ENCODE measurements around the gene PTPRD. TPM values are rescaled to one million over a fixed set of nuclear protein-coding genes. Genes with fewer than 3 reads are reported as not detected.

Gene PTPRD
- total RNA-seq, 1 experiment from 2014 or later, result 70.1 TPM

DNA sequence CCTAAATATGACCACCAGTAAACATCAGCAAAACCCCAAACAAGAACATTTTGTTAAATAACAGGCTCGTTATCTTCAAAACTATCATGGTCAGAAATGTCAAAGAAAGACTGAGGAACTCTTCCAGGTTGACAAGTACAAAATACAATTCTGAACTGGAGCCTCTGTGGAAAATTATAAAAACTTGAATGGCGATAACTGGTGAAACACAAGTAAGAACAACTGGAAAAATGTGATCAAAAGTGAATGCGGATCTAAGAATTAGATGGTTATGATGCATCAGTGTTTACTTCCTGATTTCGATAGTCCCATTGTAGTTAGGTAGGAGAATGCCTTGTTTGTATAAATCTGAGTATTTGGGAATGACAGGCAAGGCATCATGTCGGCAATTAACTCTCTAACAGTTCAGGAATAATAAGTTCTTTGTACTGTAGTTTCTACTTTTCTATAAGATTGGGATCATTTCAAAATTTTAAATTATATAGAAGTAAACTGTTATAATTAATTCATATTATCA lies 2073.1 kb downstream of the PTPRD start:
- no peaks in the 10 kb centered on the region for H3K36me3 Mint-ChIP-seq (ENCODE audit: insufficient read depth, unreplicated experiment)
- POLR2A ChIA-PET, result no interaction called here

GRCh38 chr9:8536845-8537244 lies 2076.0 kb downstream of the PTPRD start:
- H3K36me3 Mint-ChIP-seq (ENCODE audit: insufficient read depth, unreplicated experiment), result no peaks in the 10 kb centered on the region
- no peak overlapping the region for H3K4me3 Mint-ChIP-seq (ENCODE audit: unreplicated experiment)
- CTCF ChIA-PET, result no interaction called here
- POLR2A ChIA-PET, result no interaction called here
- no TSS peak for BruUV-seq (replicated peaks)
- H3K27ac Mint-ChIP-seq (ENCODE audit: unreplicated experiment), result no peak overlapping the region
- TF ChIP-seq CTCF (IDR thresholded peaks at IDR 0.05; ENCODE audit: insufficient read depth in 1 of 2, low read depth in 1 of 2, low read length in 1 of 2, severe bottlenecking in 1 of 2, unreplicated experiment in 1 of 2), result no peak
- H3K4me1 Mint-ChIP-seq (ENCODE audit: low read depth, unreplicated experiment), result no peaks in the 10 kb centered on the region
- intact Hi-C loops (cut with micrococcal nuclease; ENCODE audit: unreplicated experiment), result no loop called here
- Histone ChIP-seq H3K27me3 (replicated peaks; ENCODE audit: control insufficient read depth, insufficient read depth, low read length) (no peaks in the 10 kb centered on the region), H3K9me3 (no peaks in the 10 kb centered on the region), H3K36me3 (ENCODE audit: control insufficient read depth, insufficient read depth, low read length) (no peaks in the 10 kb centered on the region), H3K4me3 (ENCODE audit: low read depth, low read length) (no peak overlapping the region), H3K4me1 (no peaks in the 10 kb centered on the region)
- DNase-seq, result no peak
- no peaks in the 10 kb centered on the region for H3K27me3 Mint-ChIP-seq (ENCODE audit: insufficient read depth, unreplicated experiment)
- H3K9me3 Mint-ChIP-seq (ENCODE audit: unreplicated experiment), result no peaks in the 10 kb centered on the region

More for the DNA sequence above, 2073.1 kb downstream of the PTPRD start:
- no peaks in the 10 kb centered on the region for H3K27me3 ChIP-seq (replicated peaks; ENCODE audit: control insufficient read depth, insufficient read depth, low read length)
- Mint-ChIP-seq H3K4me1 (ENCODE audit: low read depth, unreplicated experiment) (no peaks in the 10 kb centered on the region), H3K9me3 (ENCODE audit: unreplicated experiment) (no peaks in the 10 kb centered on the region), H3K27me3 (ENCODE audit: insufficient read depth, unreplicated experiment) (no peaks in the 10 kb centered on the region), H3K27ac (ENCODE audit: unreplicated experiment) (no peak overlapping the region), H3K4me3 (ENCODE audit: unreplicated experiment) (no peak overlapping the region)
- TF ChIP-seq CTCF (IDR thresholded peaks at IDR 0.05; ENCODE audit: insufficient read depth in 1 of 2, low read depth in 1 of 2, low read length in 1 of 2, severe bottlenecking in 1 of 2, unreplicated experiment in 1 of 2), result no peak
- CTCF ChIA-PET, result no interaction called here
- DNase-seq, result no peak
- no TSS peak for BruUV-seq (replicated peaks)
- H3K36me3 ChIP-seq (ENCODE audit: control insufficient read depth, insufficient read depth, low read length), result no peaks in the 10 kb centered on the region
- H3K9me3 ChIP-seq, result no peaks in the 10 kb centered on the region
- no peaks in the 10 kb centered on the region for H3K4me1 ChIP-seq
- H3K4me3 ChIP-seq (ENCODE audit: low read depth, low read length), result no peak overlapping the region
- intact Hi-C loops (cut with micrococcal nuclease; ENCODE audit: unreplicated experiment), result no loop called here

- Mint-ChIP-seq H3K9me3 (ENCODE audit: unreplicated experiment) (no peaks in the 10 kb centered on the region), H3K4me1 (ENCODE audit: low read depth, unreplicated experiment) (no peaks in the 10 kb centered on the region), H3K4me3 (ENCODE audit: unreplicated experiment) (no peak overlapping the region), H3K36me3 (ENCODE audit: insufficient read depth, unreplicated experiment) (no peaks in the 10 kb centered on the region), H3K27ac (ENCODE audit: unreplicated experiment) (no peak overlapping the region), H3K27me3 (ENCODE audit: insufficient read depth, unreplicated experiment) (no peaks in the 10 kb centered on the region)
- Histone ChIP-seq H3K4me3 (ENCODE audit: low read depth, low read length) (no peak overlapping the region), H3K36me3 (ENCODE audit: control insufficient read depth, insufficient read depth, low read length) (no peaks in the 10 kb centered on the region), H3K9me3 (no peaks in the 10 kb centered on the region), H3K27me3 (replicated peaks; ENCODE audit: control insufficient read depth, insufficient read depth, low read length) (no peaks in the 10 kb centered on the region), H3K4me1 (no peaks in the 10 kb centered on the region)
- BruUV-seq (replicated peaks), result no TSS peak
- intact Hi-C loops (cut with micrococcal nuclease; ENCODE audit: unreplicated experiment), result no loop called here
- TF ChIP-seq CTCF (IDR thresholded peaks at IDR 0.05; ENCODE audit: insufficient read depth in 1 of 2, low read depth in 1 of 2, low read length in 1 of 2, severe bottlenecking in 1 of 2, unreplicated experiment in 1 of 2), result no peak
- ChIA-PET POLR2A (no interaction called here), CTCF (no interaction called here)
- no peak for DNase-seq
Observed at GRCh38 chr9:8534828-8535227, 2078.0 kb downstream of the PTPRD start.
